Neural progenitor cell (in vitro differentiated cells): ENCODE results near the gene TASP1.

Experiments used
- EZH2 ChIP-seq: fragments of 200-600 bp; sonication (generic); IDR thresholded peaks from 2 replicates; pipeline ENCODE4 v1.6.1; 2017; ENCODE audit warnings: antibody characterized with exemption, mild to moderate bottlenecking, moderate library complexity
- TF ChIP-seq, protein P1 (sequence below): fragments of 200-600 bp; sonication (generic); IDR thresholded peaks from 2 replicates; pipeline ENCODE4 v1.5.1; 2017; ENCODE audit warnings: antibody characterized with exemption, mild to moderate bottlenecking

GRCh38 chr20:13455713-13456112 is 183.0 kb downstream of the TASP1 start:
- TF ChIP-seq, protein P1, sequence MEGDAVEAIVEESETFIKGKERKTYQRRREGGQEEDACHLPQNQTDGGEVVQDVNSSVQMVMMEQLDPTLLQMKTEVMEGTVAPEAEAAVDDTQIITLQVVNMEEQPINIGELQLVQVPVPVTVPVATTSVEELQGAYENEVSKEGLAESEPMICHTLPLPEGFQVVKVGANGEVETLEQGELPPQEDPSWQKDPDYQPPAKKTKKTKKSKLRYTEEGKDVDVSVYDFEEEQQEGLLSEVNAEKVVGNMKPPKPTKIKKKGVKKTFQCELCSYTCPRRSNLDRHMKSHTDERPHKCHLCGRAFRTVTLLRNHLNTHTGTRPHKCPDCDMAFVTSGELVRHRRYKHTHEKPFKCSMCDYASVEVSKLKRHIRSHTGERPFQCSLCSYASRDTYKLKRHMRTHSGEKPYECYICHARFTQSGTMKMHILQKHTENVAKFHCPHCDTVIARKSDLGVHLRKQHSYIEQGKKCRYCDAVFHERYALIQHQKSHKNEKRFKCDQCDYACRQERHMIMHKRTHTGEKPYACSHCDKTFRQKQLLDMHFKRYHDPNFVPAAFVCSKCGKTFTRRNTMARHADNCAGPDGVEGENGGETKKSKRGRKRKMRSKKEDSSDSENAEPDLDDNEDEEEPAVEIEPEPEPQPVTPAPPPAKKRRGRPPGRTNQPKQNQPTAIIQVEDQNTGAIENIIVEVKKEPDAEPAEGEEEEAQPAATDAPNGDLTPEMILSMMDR: no peak
- no peak for TF ChIP-seq EZH2
